Ishikawa (cell line): ENCODE measurements around the gene CRTC1.

Experiments
- CEBPB ChIP-seq: IDR thresholded peaks from 2 replicates; pipeline ENCODE4 v1.6.1; 2012
- CREB1 ChIP-seq: IDR thresholded peaks from 2 replicates; pipeline ENCODE4 v1.6.1; 2012; ENCODE audit warnings: low read depth
- EGR1 ChIP-seq: IDR thresholded peaks from 2 replicates; pipeline ENCODE4 v1.6.1; 2012
- EP300 ChIP-seq: IDR thresholded peaks from 2 replicates; pipeline ENCODE4 v1.6.1; 2012; ENCODE audit warnings: borderline replicate concordance
- FOXM1 ChIP-seq: IDR thresholded peaks from 2 replicates; pipeline ENCODE4 v1.6.1; 2012; ENCODE audit warnings: low read depth, borderline replicate concordance
- MAX ChIP-seq: IDR thresholded peaks from 2 replicates; pipeline ENCODE4 v1.6.1; 2012
- RAD21 ChIP-seq: IDR thresholded peaks from 2 replicates; pipeline ENCODE4 v1.6.1; 2012; ENCODE audit warnings: low read depth
- USF1 ChIP-seq: IDR thresholded peaks from 2 replicates; pipeline ENCODE4 v1.6.1; 2012
- YY1 ChIP-seq: IDR thresholded peaks from 2 replicates; pipeline ENCODE4 v1.6.1; 2012; ENCODE audit warnings: low read depth
- ZBTB7A ChIP-seq: IDR thresholded peaks from 2 replicates; pipeline ENCODE4 v1.6.1; 2012; ENCODE audit warnings: low read depth

GRCh38 chr19:18684642-18684993 lies 1.1 kb downstream of the CRTC1 start:
- TF ChIP-seq EP300: no peak
- no peak for TF ChIP-seq ZBTB7A
- TF ChIP-seq CREB1: no peak
- no peak for TF ChIP-seq CEBPB
- no peak for TF ChIP-seq YY1
- TF ChIP-seq RAD21: no peak
- TF ChIP-seq FOXM1: no peak
- TF ChIP-seq MAX: no peak
- no peak for TF ChIP-seq USF1
- TF ChIP-seq EGR1: no peak
